GM12875 (cell line): ENCODE results near the gene FCRL5.

Source experiments
- H3K4me3 ChIP-seq: one replicate; pipeline ENCODE4 v1.5.1; 2011; ENCODE audit warnings: low read depth, low read length, control low read depth
- TF ChIP-seq, protein P1 (sequence below): IDR thresholded peaks from 2 replicates; pipeline ENCODE4 v1.5.1; 2011; ENCODE audit warnings: low read depth, mild to moderate bottlenecking, control low read depth, inconsistent platforms, low read length, moderate library complexity, borderline replicate concordance; ENCODE audit not compliant: insufficient read depth

Gene FCRL5

DNA sequence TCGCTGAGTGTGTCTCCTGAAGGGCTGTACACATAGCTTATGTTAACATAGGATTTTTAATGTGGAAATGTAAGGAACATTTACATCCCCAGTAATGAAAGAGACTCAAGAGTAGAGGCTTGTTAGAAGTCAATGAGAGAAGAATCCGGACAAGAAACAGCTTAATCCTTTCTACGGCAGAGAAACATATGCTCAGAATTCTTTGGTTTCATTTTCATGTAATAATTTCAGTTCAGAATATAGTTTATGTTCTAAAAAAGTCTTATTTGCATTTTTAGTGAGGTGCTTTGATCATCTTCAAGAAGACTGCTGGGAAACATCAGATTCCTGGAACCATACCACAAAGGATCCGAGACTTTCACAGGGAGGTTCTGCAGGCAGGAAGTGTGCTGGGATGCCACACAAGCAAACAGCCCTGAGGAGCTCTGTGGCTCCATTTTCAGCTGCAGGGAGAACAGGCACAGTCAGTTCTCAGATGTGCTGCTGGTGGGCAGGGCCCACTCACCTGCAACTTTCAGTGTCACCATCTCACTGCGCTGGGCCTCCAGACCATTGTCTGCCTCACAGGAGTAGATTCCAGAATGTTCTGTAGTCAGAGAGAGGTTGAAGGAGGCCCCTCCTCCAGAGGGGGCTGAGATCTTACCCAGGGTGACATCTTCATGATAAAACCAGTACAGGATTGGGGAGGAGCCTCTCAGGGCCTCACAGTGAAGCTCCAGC, 28.4 kb downstream of the FCRL5 start:
- H3K4me3 ChIP-seq, result no peak overlapping the region

DNA sequence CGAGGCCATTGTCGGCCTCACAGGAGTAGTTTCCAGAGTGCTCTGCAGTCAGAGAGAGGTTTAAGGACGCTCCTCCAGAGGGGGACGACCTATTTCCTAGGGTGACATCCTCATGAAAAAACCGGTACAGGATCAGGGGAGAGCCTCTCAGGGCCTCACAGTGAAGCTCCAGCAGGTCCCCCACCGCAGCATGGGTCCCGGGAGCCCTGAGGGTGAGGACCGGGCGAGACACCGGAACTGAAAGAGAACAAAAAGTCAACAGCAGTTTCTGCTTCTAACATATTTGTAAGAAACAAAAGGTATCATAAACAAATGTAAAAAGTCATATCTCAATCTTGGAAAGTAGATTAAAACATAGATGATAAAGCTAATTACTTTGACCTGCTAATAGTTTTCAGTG, 31.3 kb downstream of the FCRL5 start:
- TF ChIP-seq, protein P1, sequence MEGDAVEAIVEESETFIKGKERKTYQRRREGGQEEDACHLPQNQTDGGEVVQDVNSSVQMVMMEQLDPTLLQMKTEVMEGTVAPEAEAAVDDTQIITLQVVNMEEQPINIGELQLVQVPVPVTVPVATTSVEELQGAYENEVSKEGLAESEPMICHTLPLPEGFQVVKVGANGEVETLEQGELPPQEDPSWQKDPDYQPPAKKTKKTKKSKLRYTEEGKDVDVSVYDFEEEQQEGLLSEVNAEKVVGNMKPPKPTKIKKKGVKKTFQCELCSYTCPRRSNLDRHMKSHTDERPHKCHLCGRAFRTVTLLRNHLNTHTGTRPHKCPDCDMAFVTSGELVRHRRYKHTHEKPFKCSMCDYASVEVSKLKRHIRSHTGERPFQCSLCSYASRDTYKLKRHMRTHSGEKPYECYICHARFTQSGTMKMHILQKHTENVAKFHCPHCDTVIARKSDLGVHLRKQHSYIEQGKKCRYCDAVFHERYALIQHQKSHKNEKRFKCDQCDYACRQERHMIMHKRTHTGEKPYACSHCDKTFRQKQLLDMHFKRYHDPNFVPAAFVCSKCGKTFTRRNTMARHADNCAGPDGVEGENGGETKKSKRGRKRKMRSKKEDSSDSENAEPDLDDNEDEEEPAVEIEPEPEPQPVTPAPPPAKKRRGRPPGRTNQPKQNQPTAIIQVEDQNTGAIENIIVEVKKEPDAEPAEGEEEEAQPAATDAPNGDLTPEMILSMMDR, result no peak
- no peak overlapping the region for H3K4me3 ChIP-seq

More for the DNA sequence above, 28.4 kb downstream of the FCRL5 start:
- TF ChIP-seq, protein P1, result no peak

DNA sequence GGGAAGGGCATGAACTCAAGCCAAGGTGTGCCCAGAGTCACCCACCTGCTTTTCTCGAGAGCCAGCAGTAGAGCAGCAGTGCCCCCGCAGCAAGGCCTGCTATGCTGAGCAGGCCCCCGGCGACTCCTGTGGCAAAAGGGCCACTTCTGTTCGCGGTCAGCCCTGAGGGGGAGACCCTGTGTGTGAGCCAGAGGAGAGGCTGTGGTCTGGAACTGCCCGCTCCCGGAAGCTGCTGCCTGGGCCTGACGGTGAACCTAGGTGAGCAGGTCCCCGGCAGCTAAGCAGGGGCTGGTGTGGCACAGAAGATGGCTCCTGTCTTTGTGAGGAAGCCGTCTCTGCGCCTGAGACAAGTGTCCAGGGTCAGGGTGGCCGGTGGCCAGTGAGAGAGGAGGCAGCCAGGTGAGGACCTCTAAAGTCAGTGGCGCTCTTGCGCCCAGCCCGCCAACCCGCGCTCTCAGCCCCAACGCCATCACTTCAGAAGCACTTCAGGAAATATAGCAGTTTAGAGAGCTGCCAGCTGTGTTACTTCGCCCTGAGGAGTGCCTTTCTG, 31.9 kb downstream of the FCRL5 start:
- no peak overlapping the region for H3K4me3 ChIP-seq
- TF ChIP-seq, protein P1, result no peak

DNA sequence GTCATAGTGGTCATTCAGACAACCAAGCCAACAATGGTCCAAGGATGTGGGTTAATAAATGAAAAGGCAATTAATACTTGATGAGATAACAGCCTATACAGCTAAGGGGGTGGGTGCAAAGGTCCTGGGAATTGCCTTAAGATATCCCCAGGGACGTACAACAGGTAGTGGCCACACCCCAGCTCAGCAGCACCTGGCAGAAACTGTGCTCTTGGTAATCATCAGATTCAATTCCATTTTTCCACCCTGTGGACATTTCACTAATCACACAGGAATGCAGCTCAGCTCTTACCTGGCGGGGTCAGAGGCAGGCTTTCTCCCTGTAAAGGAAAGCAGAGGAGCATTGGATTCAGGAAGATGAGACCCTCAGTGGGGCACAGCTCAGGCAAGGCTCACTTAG, 32.9 kb downstream of the FCRL5 start:
- TF ChIP-seq, protein P1, result no peak
- no peak overlapping the region for H3K4me3 ChIP-seq

DNA sequence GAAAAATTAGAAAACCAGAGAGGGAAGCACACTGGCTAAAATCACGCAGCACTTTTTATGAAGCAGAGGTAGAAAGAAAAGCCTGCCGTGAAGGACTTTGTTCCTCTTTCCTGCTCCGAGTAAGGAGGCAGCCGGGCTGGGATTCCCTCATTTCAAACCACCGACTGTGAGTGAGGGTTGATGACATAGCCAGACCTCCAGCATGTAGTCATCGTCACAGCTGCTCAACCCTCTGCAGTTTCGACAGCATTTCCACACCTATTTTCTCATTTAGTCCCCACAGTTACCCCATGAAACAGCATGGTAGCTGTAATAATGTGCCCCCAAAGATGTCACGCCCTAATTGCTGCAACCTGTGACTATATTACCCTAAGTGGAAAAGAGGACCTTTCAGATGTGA, 35.3 kb downstream of the FCRL5 start:
- no peak overlapping the region for H3K4me3 ChIP-seq
- TF ChIP-seq, protein P1, result no peak

DNA sequence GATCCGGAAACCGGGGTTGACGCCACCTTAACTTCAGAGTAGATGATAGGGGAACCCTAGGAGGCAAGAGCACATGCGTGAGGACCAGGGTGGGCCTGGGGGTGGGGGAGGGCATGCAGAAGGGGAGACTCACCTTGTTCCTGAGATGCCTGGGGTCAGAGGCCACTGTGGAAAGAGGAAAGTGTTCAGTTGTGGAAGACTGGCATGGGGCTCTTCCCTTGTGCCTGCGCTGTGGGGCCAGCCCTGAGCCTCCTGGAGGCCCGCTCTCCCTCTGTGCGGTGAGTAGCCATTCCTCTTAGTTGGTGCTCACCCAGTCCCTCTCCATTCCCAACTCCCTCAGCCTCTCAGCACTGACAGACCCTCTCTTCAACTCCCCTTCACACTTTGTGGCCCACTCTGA, 36.6 kb downstream of the FCRL5 start:
- TF ChIP-seq, protein P1, result no peak
- no peak overlapping the region for H3K4me3 ChIP-seq

DNA sequence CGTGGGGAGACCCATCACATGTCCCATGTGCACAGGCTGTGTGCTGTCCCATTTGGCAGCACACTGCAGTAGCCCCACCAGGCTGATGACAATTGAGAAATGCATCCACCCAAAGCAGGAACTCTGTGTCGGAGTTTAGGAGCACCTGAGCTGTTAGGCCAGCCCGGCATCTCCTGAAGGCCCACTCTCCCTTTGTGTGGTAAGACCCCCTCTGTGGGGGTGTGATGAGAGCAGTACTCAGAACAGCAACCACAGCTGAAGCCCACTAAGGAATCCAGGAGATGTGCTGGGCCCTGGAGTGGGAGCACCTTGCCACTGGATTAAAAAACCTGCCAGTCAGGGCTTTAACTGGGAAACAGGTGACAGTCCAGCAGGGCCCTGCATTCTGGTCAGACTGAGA, 37.2 kb downstream of the FCRL5 start:
- TF ChIP-seq, protein P1, result no peak
- H3K4me3 ChIP-seq, result no peak overlapping the region
